ENCODE results near the gene ATP6V1G3.
"Not testable (repeated sequence)": the region's sequence is repeated elsewhere in the genome, so short reads cannot be mapped to it uniquely, and the experiment has no call there.

Gene ATP6V1G3, protein sequence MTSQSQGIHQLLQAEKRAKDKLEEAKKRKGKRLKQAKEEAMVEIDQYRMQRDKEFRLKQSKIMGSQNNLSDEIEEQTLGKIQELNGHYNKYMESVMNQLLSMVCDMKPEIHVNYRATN

DNA sequence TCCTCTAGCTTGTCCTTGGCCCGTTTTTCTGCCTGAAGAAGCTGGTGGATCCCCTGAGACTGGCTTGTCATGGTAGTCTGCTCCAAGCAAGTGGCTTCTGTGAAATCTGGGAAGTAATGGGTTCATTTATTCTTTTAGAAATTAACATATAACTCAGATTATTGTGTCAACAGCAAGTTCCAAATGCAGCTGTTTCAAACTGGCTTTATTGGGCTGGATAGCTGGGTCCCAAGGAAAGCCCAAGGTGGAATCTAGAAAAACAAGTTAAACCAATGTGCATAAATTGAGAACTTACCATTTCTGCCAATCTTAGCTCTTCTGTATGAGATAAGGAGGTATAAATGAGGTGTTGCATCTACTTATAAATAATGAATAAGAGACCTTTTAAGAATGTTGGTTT, at the start of gene ATP6V1G3:
ATP6V1G3 (minus strand) TSS at position 101 of the 400 bp plus-strand sequence; CDS start at position 71, 30 bp downstream.
- no peak for DNase-seq

DNA sequence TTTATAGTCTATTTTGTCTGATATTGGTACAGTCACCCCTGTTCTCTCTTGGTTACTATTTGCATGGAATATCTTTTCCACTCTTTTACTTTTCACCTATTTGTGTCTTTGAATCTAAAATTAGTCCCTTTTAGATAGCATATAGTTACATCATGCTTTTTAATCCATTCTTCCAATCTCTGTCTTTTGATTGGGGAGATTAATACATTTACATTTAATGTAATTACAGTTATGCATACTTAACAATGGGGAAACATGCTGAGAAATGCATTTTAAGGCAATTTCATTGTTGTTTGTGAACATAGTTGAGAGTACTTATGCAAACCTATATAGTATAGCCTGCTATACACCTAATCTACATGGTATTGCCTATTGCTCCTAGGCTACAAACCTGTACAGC, 48.4 kb upstream of the ATP6V1G3 start:
- DNase-seq = no peak

DNA sequence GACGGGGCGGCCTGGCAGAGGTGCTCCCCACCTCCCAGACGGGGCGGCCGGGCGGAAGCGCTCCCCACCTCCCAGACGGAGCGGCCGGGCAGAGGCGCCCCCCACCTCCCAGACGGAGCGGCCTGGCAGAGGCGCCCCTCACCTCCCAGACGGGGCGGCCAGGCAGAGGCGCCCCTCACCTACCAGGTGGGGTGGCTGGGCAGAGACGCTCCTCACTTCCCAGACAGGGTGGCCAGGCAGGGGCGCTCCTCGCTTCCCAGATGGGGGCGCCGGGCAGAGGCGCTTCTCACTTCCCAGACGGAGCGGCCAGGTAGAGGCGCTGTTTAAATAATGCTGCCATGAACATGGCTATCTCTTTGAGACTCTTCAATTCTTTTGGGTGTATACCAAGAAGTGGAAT, 43.7 kb upstream of the ATP6V1G3 start:
- DNase-seq = no peak

DNA sequence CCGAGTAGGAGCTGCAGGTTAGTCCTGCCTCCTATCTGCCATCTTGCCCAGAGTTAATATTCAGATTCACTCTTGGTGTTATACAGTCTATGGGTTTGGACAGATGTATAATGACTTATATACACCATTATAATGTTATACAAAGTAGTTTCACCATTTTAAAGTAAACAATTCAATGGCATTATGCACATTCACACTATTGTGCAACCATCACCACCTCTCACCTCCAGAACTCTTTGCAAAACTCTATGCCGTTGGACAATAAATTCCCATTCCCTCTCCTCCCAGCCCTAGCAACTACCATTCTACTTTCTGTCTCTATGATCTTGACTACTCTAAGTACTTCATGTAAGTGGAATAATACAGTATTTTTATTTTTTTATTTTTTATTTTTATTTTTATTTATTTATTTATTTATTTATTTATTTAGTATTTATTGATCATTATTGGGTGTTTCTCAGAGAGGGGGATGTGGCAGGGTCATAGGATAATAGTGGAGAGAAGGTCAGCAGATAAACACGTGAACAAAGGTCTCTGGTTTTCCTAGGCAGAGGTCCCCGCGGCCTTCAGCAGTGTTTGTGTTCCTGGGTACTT, 42.8 kb upstream of the ATP6V1G3 start:
- DNase-seq = not testable (repeated sequence)

DNA sequence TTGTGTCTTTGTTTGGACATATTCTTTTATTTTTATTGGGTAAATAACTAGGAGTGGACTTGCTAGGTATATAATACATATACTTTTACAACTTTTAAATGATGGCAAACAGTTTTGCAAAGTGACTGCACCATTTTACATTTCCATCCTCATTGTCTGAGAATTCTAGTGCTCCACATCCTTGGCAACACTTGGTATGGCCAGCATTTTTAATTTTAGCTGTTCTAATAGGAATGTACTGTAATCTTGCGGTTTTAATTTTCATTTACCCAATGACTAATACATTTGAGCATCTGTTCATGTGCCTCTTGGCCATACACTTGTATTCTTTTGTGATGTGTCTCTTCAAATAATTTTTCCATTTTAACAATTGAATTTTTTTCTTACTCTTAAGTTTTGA, 37.0 kb upstream of the ATP6V1G3 start:
- no peak for DNase-seq

DNA sequence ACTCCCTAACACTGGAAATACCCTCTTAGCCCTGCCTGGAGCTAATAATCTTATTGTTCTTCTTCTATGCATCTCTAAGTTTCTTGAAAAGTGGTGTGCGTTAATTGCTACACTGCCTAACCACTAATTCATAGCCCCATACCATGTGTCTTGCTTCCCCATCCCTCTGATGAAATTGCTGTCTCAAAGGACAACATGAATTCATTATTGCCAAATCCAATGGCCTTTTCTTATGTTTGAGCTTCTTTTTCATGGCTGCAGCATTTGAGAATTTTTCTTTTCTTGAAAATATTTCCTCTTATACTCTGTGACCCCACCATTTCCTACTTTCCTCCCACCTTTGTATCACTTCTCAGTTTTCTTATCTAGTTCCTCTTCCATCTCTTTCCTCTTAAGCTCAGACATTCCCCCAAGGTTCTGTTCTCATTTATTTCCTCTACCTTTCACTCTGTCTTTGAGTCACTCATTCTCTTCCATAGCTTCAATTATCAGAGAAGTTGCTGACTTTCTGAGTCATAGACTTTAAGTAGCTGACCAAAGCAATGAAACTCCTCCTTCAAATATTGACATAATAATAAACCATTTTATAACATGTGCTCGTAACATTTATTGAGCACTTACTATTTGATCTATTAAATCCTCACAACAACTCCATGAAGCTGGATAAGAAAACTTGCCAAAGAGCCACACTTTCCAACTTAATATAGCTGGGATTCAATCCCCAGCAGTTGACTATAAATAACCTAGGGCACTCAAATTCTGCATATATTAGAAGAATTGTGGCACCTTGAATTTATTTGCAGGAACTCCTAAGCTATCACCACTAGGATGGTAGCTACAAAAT, 35.5 kb upstream of the ATP6V1G3 start:
- DNase-seq = peak; percentile 85

DNA sequence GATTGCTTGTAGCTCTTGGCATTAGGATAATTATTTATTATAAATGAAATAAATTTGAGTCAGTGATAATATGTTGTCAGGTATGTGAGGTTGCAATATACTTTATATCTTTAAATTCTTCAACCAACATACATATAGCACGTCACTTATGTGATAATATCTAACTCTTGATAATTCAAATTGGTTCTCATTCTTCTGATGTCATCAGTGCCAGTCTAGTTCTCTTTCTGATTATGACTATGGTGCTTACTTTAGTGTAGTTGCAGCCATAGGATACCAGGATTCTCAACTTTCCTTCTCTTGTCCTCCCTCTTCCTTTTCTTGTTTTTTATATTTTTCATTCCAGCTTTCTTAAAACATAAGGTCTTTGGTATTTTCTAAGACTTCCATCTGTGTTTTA, 34.8 kb upstream of the ATP6V1G3 start:
- no peak for DNase-seq

DNA sequence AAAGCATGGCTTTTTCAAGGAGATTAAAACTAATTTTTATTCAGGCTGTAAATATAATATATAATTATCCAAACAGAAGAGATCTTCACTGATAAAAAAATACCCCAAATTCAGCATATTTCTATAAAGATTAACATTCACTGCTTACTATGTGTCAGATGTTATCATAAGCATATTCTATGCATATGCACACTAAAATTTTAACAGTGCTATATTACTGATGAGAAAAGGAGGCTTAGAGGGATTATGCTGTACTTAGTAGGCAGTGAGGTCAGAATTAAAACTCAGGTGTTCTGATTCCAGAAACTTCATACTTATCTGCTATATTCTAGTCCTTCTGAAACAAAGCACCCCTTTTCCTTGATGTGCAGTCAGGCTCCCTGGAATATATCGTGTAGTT, 33.8 kb upstream of the ATP6V1G3 start:
- DNase-seq = no peak

DNA sequence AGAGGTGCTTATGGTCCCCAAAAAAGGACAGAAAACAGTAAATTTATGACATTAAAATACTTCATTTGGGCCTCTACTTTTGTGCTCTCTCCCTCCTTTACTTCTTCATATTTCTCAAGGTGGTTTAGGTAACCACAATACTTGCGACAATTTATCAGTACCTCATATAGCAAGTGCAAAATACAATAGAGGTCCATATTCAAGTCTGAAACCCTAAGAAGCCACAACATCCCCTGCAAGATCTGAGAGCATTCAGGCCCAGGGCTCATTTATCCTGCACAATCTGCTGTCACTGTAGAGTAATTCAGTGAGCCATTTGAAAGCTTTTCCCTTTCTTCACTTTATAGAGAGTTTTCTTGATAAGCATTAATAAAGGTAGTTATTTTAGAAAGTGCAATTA, 24.2 kb upstream of the ATP6V1G3 start:
- DNase-seq = no peak

DNA sequence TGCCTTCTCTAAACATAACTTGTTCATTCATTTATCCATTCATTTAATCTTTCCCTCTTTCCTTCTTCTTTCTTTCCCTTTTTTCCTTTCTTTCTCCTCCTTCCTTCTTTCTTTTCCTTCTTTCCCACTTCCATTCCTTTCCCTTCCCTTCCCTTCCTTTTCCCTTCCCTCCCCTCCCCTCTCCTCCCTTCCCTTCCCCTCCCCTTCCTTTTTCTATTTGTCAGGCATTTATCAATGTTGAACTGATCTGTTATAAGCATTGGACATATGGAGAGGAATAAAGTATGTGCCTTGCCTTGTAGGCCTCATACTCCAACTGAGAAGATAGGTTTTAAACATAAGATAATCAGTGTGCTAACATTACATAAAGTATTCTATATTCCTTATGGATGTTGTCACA, 23.7 kb upstream of the ATP6V1G3 start:
- DNase-seq = no peak

DNA sequence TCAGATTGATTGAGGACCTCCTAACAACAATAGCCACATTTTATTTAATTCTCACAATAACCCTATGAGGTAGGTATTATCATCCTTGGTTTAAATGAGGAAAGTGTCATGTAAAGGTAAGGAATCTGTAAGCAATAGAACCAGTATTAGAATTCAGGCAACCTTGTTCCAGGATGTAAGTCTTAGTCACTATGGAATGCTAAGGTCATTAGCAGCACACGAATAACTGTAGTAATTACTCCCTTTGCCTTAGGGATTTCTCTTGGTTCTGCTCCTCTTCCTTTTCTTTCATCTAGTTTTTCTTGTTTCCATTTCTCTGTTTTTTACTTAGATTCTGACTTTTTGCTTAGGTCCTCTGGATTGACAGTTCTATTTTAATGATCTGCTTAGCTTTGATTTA, 23.1 kb upstream of the ATP6V1G3 start:
- no peak for DNase-seq

DNA sequence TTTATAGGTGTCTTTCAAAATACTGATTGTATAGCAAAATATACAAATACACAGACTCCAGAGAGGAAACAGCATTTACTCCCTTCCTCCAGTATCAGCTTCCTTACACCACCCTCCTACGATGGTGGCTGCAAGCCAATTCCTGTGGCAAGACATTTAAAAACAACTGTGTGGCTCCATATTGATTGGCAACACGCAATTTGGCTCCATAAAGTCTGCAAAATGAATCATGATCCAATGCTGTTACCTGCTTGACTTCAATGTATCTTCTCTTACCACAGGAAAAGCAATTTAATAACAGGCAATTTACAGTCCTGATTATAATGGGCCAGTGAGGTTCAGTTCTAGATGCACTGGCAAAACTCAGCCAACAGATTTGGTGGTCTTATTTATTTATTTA, 19.7 kb upstream of the ATP6V1G3 start:
- no peak for DNase-seq

DNA sequence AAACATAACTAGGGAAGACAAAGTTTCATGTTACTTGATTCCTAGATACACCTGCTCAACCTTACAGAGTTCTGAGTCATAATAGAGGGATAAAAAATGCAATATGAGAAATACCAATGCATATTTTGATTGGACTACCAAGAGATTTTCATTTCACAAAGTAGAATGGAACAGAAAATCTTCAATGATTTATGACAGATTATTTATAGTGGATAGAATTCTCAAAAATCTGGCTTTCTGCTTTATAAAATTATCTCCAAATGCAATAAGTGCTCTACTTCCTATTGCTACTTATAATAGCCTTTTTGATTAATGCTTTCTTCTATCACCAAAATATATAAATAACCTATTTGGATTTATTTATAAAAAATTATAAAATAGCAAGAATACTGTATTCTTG, 18.9 kb upstream of the ATP6V1G3 start:
- DNase-seq = no peak

DNA sequence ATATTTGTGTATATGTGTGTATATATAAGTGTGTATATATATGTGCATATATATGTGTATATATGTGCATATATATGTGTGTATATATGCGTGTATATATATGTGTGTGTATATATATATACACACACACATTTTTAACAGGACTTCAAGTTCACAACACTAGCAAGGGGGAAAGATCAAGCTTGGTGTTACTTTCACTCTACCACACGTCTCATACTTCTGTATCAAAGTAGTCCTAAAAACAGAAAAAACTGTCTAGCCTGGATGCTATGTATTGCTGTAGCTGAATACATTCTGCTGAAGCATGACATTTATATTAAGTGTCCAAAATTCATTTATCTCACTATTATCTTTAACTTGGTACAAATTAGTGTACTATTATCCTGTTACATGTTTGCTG, 17.9 kb upstream of the ATP6V1G3 start:
- no peak for DNase-seq

DNA sequence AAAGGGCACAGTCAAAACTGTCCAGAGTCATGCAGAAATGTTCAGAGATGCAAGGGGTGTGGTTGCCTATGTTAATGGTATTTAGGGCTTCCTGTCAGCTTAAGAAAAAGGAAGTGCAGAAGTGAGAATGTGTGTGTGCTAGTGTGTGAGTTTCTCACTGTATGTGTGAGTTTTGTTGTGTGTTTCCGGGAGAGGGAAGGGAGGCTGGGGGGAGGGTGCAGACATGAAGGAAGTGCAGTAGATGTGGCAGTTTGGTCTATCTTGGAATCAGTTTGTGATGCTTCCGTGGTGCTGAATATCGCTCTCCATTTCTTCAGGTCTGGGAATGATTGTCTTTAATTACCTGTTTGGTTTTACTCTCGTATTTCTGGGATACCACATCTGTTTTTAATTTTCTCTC, 16.5 kb upstream of the ATP6V1G3 start:
- DNase-seq = peak; percentile 98

DNA sequence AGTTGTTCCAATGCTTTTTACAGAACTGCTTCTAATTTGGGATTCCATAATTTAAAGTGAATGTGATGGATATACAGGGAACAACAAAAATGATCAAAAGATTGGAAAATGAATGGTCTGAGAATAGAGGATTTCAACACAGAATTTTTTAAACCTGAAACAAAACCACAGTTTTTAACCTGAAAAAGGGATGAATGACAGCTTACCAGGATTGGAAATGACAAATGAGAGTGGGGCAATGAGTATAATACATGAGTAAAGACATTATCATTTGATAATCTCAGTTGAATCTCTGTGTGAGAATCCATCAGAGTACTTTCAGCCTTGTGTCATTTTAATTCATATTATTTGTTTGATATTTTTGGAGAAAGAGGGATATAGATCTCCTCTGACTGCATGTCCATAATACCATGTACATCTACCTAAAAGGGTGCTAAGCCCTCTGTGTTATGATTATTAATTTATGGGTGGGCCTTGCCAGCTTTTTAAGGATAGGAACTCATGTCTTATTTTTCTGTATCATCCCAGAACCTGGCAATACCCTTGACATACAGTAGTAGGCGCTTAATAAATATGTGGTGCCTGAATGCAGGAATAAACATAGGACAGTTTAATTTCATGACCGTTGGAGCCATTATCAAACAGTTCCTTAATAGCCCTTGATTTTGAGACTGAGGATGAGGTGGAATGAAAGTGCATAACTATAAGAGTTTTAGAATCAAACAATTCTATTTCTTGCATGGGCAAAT, 12.4 kb upstream of the ATP6V1G3 start:
- DNase-seq = no peak

DNA sequence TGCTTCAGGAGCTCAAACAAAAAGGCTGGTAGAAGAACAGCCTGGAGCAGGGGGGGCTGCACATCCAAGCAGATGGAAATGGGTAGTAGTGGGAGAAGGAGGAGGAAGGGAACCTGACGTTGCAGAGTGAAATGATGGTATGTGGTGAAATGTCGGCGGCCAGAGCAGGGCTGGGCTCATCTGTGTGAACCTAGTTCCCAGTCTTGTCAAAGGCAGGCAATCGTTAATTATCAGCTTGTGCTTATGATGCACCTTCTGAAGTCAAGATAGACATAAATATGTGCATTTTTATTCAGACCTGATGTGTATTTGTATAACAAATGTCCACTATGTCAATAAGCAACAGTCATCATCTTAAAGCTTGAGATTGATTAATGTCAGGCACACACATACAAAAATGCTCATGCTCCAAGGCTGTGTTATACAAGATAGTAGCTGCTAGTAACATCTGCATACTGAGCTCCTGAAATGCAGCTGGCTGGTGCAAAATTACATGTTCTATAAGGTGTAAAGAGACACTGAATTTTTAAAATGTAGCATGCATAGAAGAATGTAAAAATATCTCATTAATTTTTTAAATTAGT, 10.6 kb upstream of the ATP6V1G3 start:
- DNase-seq = no peak

DNA sequence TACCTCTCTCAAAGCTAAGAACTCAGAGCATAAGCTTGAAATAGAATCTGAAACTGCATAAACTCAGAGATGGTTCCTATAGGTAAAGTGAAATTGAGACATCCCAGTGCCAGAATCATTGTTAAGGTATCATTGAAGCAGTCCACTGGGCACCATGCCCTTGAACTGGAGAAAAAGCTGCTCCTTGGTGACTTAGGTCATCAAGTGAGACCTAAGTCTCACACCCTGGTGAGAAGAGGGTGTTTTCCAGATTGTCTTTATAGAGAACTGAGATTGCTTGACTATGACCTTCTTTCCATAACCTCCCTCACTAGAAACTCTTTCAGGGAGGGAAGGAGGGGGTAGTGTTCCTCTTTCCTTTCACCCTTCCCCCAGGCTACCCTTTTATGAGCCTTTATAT, 9.4 kb upstream of the ATP6V1G3 start:
- no peak for DNase-seq

DNA sequence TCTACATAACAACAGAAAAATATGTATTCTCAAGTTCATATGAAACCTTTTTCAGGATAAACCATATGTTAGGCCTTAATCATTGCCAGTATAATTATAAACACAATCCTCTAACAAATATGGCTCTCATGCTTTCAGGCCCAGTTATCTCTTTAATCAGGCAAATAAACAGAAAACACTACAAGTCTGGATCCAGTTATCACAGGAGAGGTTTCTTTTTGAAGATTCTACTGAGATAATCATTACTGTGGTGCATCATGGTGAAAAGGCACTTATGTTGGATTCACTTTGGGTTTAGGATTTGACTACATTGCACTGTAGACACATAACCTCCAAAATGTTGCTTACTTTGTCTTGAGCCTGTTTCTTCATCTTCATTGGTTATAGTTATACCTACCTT, 8.4 kb upstream of the ATP6V1G3 start:
- no peak for DNase-seq

DNA sequence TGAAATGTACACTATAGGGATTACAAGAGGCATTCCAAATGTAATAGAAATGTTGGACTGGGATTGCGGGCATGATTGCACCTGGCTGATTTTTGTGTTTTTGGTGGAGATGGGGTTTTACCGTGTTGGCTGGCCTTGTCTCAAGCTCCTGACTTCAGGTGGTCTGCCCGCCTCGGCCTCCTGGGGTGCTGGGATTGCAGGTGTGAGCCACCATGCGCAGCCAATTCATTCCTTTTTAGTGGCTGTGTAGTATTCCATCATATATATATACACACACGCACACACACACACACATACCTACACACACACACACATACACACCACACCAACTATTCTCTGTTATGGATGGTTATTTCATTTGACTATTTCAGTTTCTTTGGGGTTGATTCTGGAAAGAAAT, 4.7 kb upstream of the ATP6V1G3 start:
- DNase-seq = no peak

DNA sequence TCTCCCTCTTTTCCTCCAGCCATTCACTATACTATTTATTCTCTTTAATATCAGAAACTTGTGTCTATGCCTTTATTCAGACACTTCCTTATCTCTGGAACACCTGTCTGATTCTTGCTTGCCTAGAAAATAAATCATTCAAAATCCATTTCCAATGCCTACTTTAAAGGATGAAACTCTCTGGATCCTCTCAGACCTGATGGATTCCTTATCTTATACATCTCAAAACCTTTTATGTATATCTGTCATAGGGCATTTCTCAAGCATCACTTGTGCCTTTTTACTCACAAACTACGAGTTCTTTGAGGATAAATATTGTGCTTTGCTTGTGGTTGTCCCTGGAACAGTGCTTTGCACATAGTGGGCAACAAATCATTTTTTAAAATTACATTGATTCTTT, 3.8 kb upstream of the ATP6V1G3 start:
- no peak for DNase-seq

DNA sequence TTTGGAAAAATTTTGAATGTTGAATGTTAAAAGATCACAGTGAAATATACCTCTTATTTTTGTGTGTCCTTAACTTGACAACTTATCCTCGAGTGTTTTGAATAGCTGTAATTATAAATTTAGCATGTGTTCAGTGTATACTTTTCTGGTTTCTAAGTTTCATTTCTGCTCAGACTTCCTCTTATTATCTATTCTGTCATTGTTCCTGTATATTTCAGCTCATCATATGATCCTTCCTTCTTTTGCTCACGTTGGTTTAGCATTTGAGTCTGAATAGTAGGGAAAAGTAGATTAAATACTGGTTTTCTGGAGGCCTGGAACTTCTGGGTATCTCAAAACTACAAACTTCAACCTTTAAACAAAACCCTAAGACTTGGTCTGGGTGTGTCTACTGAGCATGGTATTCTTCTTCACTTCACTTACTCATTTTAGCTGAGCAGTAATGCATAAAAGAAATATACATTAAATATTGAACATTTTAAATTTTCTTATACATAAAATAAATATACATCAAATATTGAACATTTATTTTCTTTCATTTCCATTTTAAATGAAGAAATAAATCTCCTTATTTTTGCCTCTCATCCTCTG, 3.3 kb upstream of the ATP6V1G3 start:
- DNase-seq = peak; percentile 78

DNA sequence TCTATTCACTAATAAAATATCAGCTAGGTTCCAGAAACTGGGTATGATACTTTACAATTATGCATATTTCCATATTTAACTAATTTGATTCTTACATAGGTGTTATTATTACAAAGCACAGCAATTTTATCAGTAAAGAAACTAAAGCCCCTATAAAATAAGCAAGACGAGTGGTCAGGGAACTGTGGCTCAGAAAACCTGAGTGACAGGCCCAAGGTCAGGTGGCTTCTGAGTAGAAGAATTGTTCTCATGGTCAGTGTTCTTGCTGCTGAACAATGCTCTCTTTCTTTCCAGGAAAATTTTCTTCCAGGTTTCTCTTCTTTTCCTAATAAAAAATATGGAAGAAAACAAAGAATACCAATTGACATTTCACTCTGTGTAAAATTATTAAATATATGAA, 2.2 kb upstream of the ATP6V1G3 start:
- DNase-seq = no peak
